Prostate gland (tissue), 2 donors: ENCODE data around the gene ARHGEF11.

ENCODE experiments used
- CTCF ChIP-seq, 4 experiments: fragments of 200-600 bp in 2 of 4; fragments of 450-650 bp in 2 of 4; sonication (generic) in 2 of 4; IDR thresholded peaks; 1 replicate in 3 of 4; 2 replicates in 1 of 4; pipeline ENCODE4 v1.5.1; 2016 to 2019; ENCODE audit warnings: antibody characterized with exemption in 4 of 4, mild to moderate bottlenecking in 2 of 4, moderate library complexity in 2 of 4
- POLR2A ChIP-seq: fragments of 450-650 bp; IDR thresholded peaks from one replicate; pipeline ENCODE4 v1.6.1; 2016; ENCODE audit warnings: antibody characterized with exemption, mild to moderate bottlenecking
- POLR2AphosphoS5 ChIP-seq: sonication (generic); formaldehyde crosslinking; IDR thresholded peaks from one replicate; pipeline ENCODE4 v1.6.1; 2017; ENCODE audit warnings: antibody characterized with exemption

GRCh38 chr1:156931211-156931952, 114.2 kb downstream of the ARHGEF11 start:
- TF ChIP-seq CTCF (IDR thresholded peaks at IDR 0.05) = no peak
- TF ChIP-seq POLR2A = no peak
- TF ChIP-seq POLR2AphosphoS5 = no peak
